Measurements from ENCODE around the gene HSPG2. TPM values are rescaled to one million over a fixed set of nuclear protein-coding genes. Genes with fewer than 3 reads are reported as not detected.
A peak's percentile ranks its signal among the peaks of the same experiment; 100 is the strongest.

HSPG2 gene
- polyA plus RNA-seq, 2 donors, result 37.6 to 55.0 TPM

GRCh38 chr1:21902026-21903012, 34.8 kb downstream of the HSPG2 start:
- Histone ChIP-seq H3K9me3 (ENCODE audit: control insufficient read depth in 2 of 2, insufficient read depth in 1 of 2, low read depth in 1 of 2, low read length in 1 of 2) (no peaks in the 10 kb centered on the region), H3K4me1 (ENCODE audit: control insufficient read depth in 2 of 2, insufficient read depth in 2 of 2, low read length in 1 of 2) (peaks cover 19 to 31% of the 10 kb centered on the region in 2 donors), H3K27ac (ENCODE audit: low read depth in 2 of 2, low read length in 1 of 2) (peak overlapping the region; percentile 77), H3K27me3 (ENCODE audit: control insufficient read depth in 1 of 2, insufficient read depth in 2 of 2, low read length in 2 of 2) (no peaks in the 10 kb centered on the region), H3K36me3 (ENCODE audit: control insufficient read depth in 2 of 2, insufficient read depth in 2 of 2, low read length in 1 of 2) (no peaks in the 10 kb centered on the region), H3K4me3 (ENCODE audit: low read depth in 1 of 2, low read length in 2 of 2) (no peak overlapping the region)
- WGBS, 2 donors, result 41 to 47% methylated on average over 20 of the region's 20 CpGs

DNA sequence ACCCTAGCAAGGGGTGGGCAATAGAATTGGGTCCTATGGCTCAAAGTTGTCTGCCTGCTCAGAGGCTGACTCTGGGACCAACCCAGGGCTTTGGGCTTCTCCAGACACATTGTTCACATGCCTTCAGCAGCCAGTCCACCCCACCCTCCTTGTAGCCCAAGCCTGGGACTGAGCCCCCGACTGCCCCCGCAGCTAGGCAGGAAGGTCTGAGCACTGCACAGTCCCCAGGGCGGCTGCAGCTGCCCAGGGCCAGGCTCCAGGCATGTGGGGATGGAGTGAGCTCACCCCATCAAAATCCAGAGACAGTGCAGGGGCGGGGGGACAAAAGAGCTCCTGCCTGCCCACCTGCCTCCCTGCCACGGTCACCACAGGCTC, 35.6 kb downstream of the HSPG2 start:
- H3K36me3 ChIP-seq (ENCODE audit: control insufficient read depth in 2 of 2, insufficient read depth in 2 of 2, low read length in 1 of 2), result no peaks in the 10 kb centered on the region
- H3K4me1 ChIP-seq (ENCODE audit: control insufficient read depth in 2 of 2, insufficient read depth in 2 of 2, low read length in 1 of 2), result peaks cover 13 to 30% of the 10 kb centered on the region in 2 donors
- H3K9me3 ChIP-seq (ENCODE audit: control insufficient read depth in 2 of 2, insufficient read depth in 1 of 2, low read depth in 1 of 2, low read length in 1 of 2), result no peaks in the 10 kb centered on the region
- no peaks in the 10 kb centered on the region for H3K27me3 ChIP-seq (ENCODE audit: control insufficient read depth in 1 of 2, insufficient read depth in 2 of 2, low read length in 2 of 2)
- H3K4me3 ChIP-seq (ENCODE audit: low read depth in 1 of 2, low read length in 2 of 2), result no peak overlapping the region
- 55 to 63% methylated on average over 5 of the region's 5 CpGs for WGBS, 2 donors
- H3K27ac ChIP-seq (ENCODE audit: low read depth in 2 of 2, low read length in 1 of 2), result peak overlapping the region; percentile 77

- no peaks in the 10 kb centered on the region for H3K36me3 ChIP-seq (ENCODE audit: control insufficient read depth in 2 of 2, insufficient read depth in 2 of 2, low read length in 1 of 2)
- H3K9me3 ChIP-seq (ENCODE audit: control insufficient read depth in 2 of 2, insufficient read depth in 1 of 2, low read depth in 1 of 2, low read length in 1 of 2), result no peaks in the 10 kb centered on the region
- H3K27me3 ChIP-seq (ENCODE audit: control insufficient read depth in 1 of 2, insufficient read depth in 2 of 2, low read length in 2 of 2), result no peaks in the 10 kb centered on the region
- H3K27ac ChIP-seq (ENCODE audit: low read depth in 2 of 2, low read length in 1 of 2), result peak overlapping the region; percentile 77
- H3K4me3 ChIP-seq (ENCODE audit: low read depth in 1 of 2, low read length in 2 of 2), result no peak overlapping the region
- H3K4me1 ChIP-seq (ENCODE audit: control insufficient read depth in 2 of 2, insufficient read depth in 2 of 2, low read length in 1 of 2), result peaks cover 9 to 30% of the 10 kb centered on the region in 2 donors
- 70 to 72% methylated on average over 12 to 13 of the region's 13 CpGs for WGBS, 2 donors
These were observed 36.2 kb downstream of the HSPG2 start for GRCh38 chr1:21900766-21901472.

DNA sequence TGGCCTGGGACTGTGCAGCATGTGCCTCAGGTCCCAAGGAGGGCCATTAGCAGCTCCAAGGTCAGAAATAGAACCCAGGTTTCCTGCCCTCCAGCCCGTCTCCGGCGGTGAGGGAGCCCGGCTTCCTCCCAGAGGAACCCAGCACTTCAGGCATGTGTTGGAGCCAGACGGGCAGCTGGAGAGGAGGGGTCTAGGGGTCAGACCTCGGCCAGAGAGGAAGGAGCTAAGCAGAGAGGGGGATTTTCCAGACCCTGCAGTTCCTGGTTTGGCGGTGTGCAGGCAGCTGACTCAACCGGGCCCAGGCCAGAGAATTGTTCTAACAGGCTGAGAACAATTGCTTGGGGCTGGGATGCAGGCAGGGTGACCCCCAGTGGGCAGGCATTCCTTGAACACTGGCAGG, 37.1 kb downstream of the HSPG2 start:
- no peaks in the 10 kb centered on the region for H3K27me3 ChIP-seq (ENCODE audit: control insufficient read depth in 1 of 2, insufficient read depth in 2 of 2, low read length in 2 of 2)
- H3K36me3 ChIP-seq (ENCODE audit: control insufficient read depth in 2 of 2, insufficient read depth in 2 of 2, low read length in 1 of 2), result peaks cover 0 to 8% of the 10 kb centered on the region in 2 donors
- H3K27ac ChIP-seq (ENCODE audit: low read depth in 2 of 2, low read length in 1 of 2), result peak overlapping the region; percentile 66 to 70
- no peaks in the 10 kb centered on the region for H3K9me3 ChIP-seq (ENCODE audit: control insufficient read depth in 2 of 2, insufficient read depth in 1 of 2, low read depth in 1 of 2, low read length in 1 of 2)
- no peak overlapping the region for H3K4me3 ChIP-seq (ENCODE audit: low read depth in 1 of 2, low read length in 2 of 2)
- H3K4me1 ChIP-seq (ENCODE audit: control insufficient read depth in 2 of 2, insufficient read depth in 2 of 2, low read length in 1 of 2), result peaks cover 9 to 27% of the 10 kb centered on the region in 2 donors
- 49 to 50% methylated on average over 8 of the region's 8 CpGs for WGBS, 2 donors

DNA sequence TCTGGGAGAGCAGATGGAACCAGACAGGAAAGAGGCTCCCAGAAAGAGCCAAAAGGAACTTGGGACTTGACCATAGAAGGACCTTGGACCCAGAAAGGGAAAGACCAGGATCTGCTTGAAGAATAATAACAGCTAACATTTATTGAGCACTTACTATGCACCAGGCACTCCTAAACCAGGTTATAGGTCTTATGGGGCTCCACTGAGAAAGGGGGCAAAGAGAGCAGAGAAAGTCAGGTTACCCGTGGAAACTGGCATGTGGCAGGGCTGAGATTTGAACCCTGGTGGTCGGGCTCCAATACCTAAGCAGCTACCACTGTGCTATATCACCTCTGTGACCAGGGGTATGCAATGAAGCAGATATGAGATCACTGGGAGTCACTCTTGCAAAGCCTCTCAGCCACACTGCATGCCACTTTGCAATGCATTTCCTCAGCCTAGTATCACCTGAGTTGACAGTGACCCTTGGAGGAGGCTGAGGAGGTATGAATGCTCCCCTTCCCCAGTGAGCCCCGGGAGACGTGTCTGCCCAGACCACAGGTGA, 37.8 kb downstream of the HSPG2 start:
- H3K4me1 ChIP-seq (ENCODE audit: control insufficient read depth in 2 of 2, insufficient read depth in 2 of 2, low read length in 1 of 2), result peaks cover 4 to 25% of the 10 kb centered on the region in 2 donors
- no peaks in the 10 kb centered on the region for H3K9me3 ChIP-seq (ENCODE audit: control insufficient read depth in 2 of 2, insufficient read depth in 1 of 2, low read depth in 1 of 2, low read length in 1 of 2)
- peak overlapping the region; percentile 66 to 70 for H3K27ac ChIP-seq (ENCODE audit: low read depth in 2 of 2, low read length in 1 of 2)
- H3K4me3 ChIP-seq (ENCODE audit: low read depth in 1 of 2, low read length in 2 of 2), result no peak overlapping the region
- peaks cover 0 to 10% of the 10 kb centered on the region in 2 donors for H3K36me3 ChIP-seq (ENCODE audit: control insufficient read depth in 2 of 2, insufficient read depth in 2 of 2, low read length in 1 of 2)
- H3K27me3 ChIP-seq (ENCODE audit: control insufficient read depth in 1 of 2, insufficient read depth in 2 of 2, low read length in 2 of 2), result no peaks in the 10 kb centered on the region
- WGBS, 2 donors, result 70 to 72% methylated on average over 4 of the region's 4 CpGs

GRCh38 chr1:21898326-21899200, 38.5 kb downstream of the HSPG2 start:
- peak overlapping the region; percentile 14 to 77 for H3K27ac ChIP-seq (ENCODE audit: low read depth in 2 of 2, low read length in 1 of 2)
- 67 to 69% methylated on average over 16 of the region's 16 CpGs for WGBS, 2 donors
- H3K9me3 ChIP-seq (ENCODE audit: control insufficient read depth in 2 of 2, insufficient read depth in 1 of 2, low read depth in 1 of 2, low read length in 1 of 2), result no peaks in the 10 kb centered on the region
- no peaks in the 10 kb centered on the region for H3K27me3 ChIP-seq (ENCODE audit: control insufficient read depth in 1 of 2, insufficient read depth in 2 of 2, low read length in 2 of 2)
- H3K4me1 ChIP-seq (ENCODE audit: control insufficient read depth in 2 of 2, insufficient read depth in 2 of 2, low read length in 1 of 2), result peaks cover 2 to 26% of the 10 kb centered on the region in 2 donors
- peaks cover 0 to 12% of the 10 kb centered on the region in 2 donors for H3K36me3 ChIP-seq (ENCODE audit: control insufficient read depth in 2 of 2, insufficient read depth in 2 of 2, low read length in 1 of 2)
- no peak overlapping the region for H3K4me3 ChIP-seq (ENCODE audit: low read depth in 1 of 2, low read length in 2 of 2)

- Histone ChIP-seq H3K4me1 (ENCODE audit: control insufficient read depth in 2 of 2, insufficient read depth in 2 of 2, low read length in 1 of 2) (peaks cover 2 to 29% of the 10 kb centered on the region in 2 donors), H3K27ac (ENCODE audit: low read depth in 2 of 2, low read length in 1 of 2) (peak overlapping the region; percentile 66 to 77)
- WGBS, 2 donors, result 85 to 86% methylated on average over 4 of the region's 4 CpGs
These were observed 39.3 kb downstream of the HSPG2 start for GRCh38 chr1:21897844-21898243.

DNA sequence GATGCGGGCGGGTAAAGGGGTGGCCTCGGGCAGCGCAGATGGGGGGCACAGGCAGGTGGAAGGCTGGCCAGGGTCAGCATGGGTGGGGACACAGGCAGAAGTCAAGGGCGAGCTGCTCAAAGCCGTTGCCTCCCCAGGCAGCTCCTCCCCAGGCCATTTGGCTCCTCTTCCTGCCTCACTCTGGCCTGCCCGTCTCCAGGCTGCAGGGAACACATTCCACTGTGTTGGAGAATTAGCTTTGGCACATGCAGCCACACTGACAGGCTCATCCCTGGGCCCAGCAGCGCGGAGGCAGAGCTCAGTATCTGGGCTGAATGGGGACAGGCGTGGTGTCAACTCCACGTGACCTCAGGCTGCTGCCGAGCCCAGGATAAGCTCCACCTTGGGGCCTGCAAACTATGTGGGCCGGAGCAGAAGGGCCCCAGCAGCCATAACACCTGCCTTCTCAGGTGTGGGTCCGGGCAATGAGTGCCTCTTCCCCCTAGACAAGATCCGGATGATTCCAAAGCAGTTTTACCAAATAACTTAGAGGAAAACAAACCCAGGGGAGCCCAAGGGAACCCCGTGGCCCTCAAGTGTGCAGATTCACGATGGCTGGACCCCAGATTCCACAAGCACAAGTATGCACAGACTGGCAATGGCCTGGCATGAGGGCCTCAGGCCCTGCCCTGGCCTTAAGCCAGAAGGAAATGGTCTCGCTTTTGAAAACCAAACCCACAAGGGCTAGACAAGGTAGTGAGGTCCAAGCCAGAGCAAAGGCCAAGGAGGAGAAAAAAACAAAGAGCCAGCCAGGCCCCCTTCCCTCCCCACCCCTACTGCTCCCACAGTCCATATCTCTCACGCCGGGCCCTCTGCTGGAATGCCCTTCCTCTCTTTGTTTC, 40.2 kb downstream of the HSPG2 start:
- Histone ChIP-seq H3K27ac (ENCODE audit: low read depth in 2 of 2, low read length in 1 of 2) (peak overlapping the region; percentile 66 to 82), H3K4me1 (ENCODE audit: control insufficient read depth in 2 of 2, insufficient read depth in 2 of 2, low read length in 1 of 2) (peaks cover 0 to 23% of the 10 kb centered on the region in 2 donors), H3K4me3 (ENCODE audit: low read depth in 1 of 2, low read length in 2 of 2) (no peak overlapping the region), H3K9me3 (ENCODE audit: control insufficient read depth in 2 of 2, insufficient read depth in 1 of 2, low read depth in 1 of 2, low read length in 1 of 2) (no peaks in the 10 kb centered on the region), H3K27me3 (ENCODE audit: control insufficient read depth in 1 of 2, insufficient read depth in 2 of 2, low read length in 2 of 2) (no peaks in the 10 kb centered on the region), H3K36me3 (ENCODE audit: control insufficient read depth in 2 of 2, insufficient read depth in 2 of 2, low read length in 1 of 2) (peaks cover 0 to 16% of the 10 kb centered on the region in 2 donors)
- 35 to 47% methylated on average over 20 of the region's 20 CpGs for WGBS, 2 donors

More at GRCh38 chr1:21897844-21898243, 39.3 kb downstream of the HSPG2 start:
- Histone ChIP-seq H3K4me3 (ENCODE audit: low read depth in 1 of 2, low read length in 2 of 2) (no peak overlapping the region), H3K27me3 (ENCODE audit: control insufficient read depth in 1 of 2, insufficient read depth in 2 of 2, low read length in 2 of 2) (no peaks in the 10 kb centered on the region), H3K9me3 (ENCODE audit: control insufficient read depth in 2 of 2, insufficient read depth in 1 of 2, low read depth in 1 of 2, low read length in 1 of 2) (no peaks in the 10 kb centered on the region), H3K36me3 (ENCODE audit: control insufficient read depth in 2 of 2, insufficient read depth in 2 of 2, low read length in 1 of 2) (peaks cover 0 to 16% of the 10 kb centered on the region in 2 donors)

All from esophagus (tissue), 2 donors.